GM12878 (cell line): ENCODE data around the gene ENOX1. TPM values are rescaled to one million over a fixed set of nuclear protein-coding genes. Genes with fewer than 3 reads are reported as not detected.

ENCODE experiments used
- ATAC-seq: fragments of 200-7000 bp; cut with Tn5 transposase; 3 replicates; pipeline ENCODE4 v1.9.1; 2020; ENCODE audit warnings: mild to moderate bottlenecking, moderate library complexity
- BruUV-seq: library from RNA; stranded (reverse); fragments of 400-500 nt; replicated peaks from 2 replicates; lab custom pipeline; 2021; lab: Mats Ljungman, UMichigan
- CTCF ChIA-PET: fragments of 300-600 bp; sonication (Branson Sonifier 250); formaldehyde crosslinking; extraction: SDS; loops from one replicate; lab custom pipeline; 2021; ENCODE audit warnings: inconsistent platforms; lab: Yijun Ruan, JAX
- POLR2A ChIA-PET: fragments of 350-600 bp; formaldehyde crosslinking; extraction: SDS; loops from one replicate; lab custom pipeline; 2021; ENCODE audit warnings: inconsistent platforms; lab: Charles Lee
- RAD21 ChIA-PET: fragments of 300-600 bp; sonication (Branson Sonifier 250); formaldehyde crosslinking; loops from one replicate; lab custom pipeline; 2023; ENCODE audit warnings: antibody characterized with exemption; ENCODE audit not compliant: unreplicated experiment; lab: Charles Lee
- SMC1A ChIA-PET: fragments of 300-600 bp; sonication (Branson Sonifier 250); formaldehyde crosslinking; loops from one replicate; lab custom pipeline; 2023; ENCODE audit not compliant: unreplicated experiment, uncharacterized antibody; lab: Charles Lee
- DNase-seq: peaks from one replicate; pipeline ENCODE4 v3.0.0-alpha.2; 2011; ENCODE audit warnings: low read depth, low spot score
- FAIRE-seq: peaks from 3 replicates; lab custom pipeline; 2011; peaks lifted over from hg19 to GRCh38; lab: Jason Lieb, UNC
- H2AFZ ChIP-seq: 2 replicates; pipeline ENCODE4 v1.6.0; 2011; ENCODE audit warnings: low read depth, low read length, control low read depth; ENCODE audit not compliant: control insufficient read depth
- H3K27ac ChIP-seq: 2 replicates; pipeline ENCODE4 v1.5.1; 2011; ENCODE audit warnings: control low read depth; ENCODE audit not compliant: control insufficient read depth, insufficient read depth
- H3K27me3 ChIP-seq, 2 experiments: replicated peaks in 1 of 2; 2 replicates each; pipeline versions ENCODE4 v1.6.0 to v1.6.1; 2011; ENCODE audit warnings: low read length in 1 of 2; ENCODE audit not compliant: control insufficient read depth in 2 of 2, insufficient read depth in 2 of 2
- H3K36me3 ChIP-seq, 2 experiments: 2 replicates each; pipeline ENCODE4 v1.5.1; 2011; ENCODE audit warnings: low read length in 1 of 2; ENCODE audit not compliant: control insufficient read depth in 2 of 2, insufficient read depth in 2 of 2
- H3K4me1 ChIP-seq: 2 replicates; pipeline ENCODE4 v1.6.1; 2011; ENCODE audit warnings: mild to moderate bottlenecking, low read length, moderate library complexity, mixed read lengths; ENCODE audit not compliant: control insufficient read depth, insufficient read depth
- H3K4me2 ChIP-seq: 2 replicates; pipeline ENCODE4 v1.6.0; 2011; ENCODE audit warnings: control low read depth; ENCODE audit not compliant: control insufficient read depth, insufficient read depth
- H3K4me3 ChIP-seq: fragments of 200-600 bp; sonication (generic); 2 replicates; pipeline ENCODE4 v1.5.1; 2016
- H3K79me2 ChIP-seq: 2 replicates; pipeline ENCODE4 v1.6.0; 2011; ENCODE audit warnings: low read length; ENCODE audit not compliant: control insufficient read depth, insufficient read depth
- H3K9ac ChIP-seq: 2 replicates; pipeline ENCODE4 v1.8.0; 2011; ENCODE audit warnings: low read length, control low read depth, mixed read lengths; ENCODE audit not compliant: control insufficient read depth, insufficient read depth
- H3K9me3 ChIP-seq: replicated peaks from 3 replicates; pipeline ENCODE4 v1.5.1; 2011; ENCODE audit warnings: mild to moderate bottlenecking, low read length; ENCODE audit not compliant: control insufficient read depth, insufficient read depth
- H4K20me1 ChIP-seq: 2 replicates; pipeline ENCODE4 v1.6.0; 2011; ENCODE audit not compliant: control insufficient read depth, insufficient read depth
- ASH2L ChIP-seq: fragments of 300-600, 200-600 bp; sonication (generic); IDR thresholded peaks from 2 replicates; pipeline ENCODE4 v1.6.1; 2017; ENCODE audit warnings: low read depth, mild to moderate bottlenecking, borderline replicate concordance
- CBX5 ChIP-seq: sonication (generic); IDR thresholded peaks from 2 replicates; pipeline ENCODE4 v1.6.1; 2016; ENCODE audit warnings: low read depth, moderate library complexity, mild to moderate bottlenecking, inconsistent platforms
- IRF4 ChIP-seq: IDR thresholded peaks from 2 replicates; pipeline ENCODE4 v1.6.1; 2011; ENCODE audit warnings: low read depth, low read length
- JUNB ChIP-seq: IDR thresholded peaks from 2 replicates; pipeline ENCODE4 v1.6.1; 2016; ENCODE audit warnings: antibody characterized with exemption, mild to moderate bottlenecking
- SRF ChIP-seq, 2 experiments: IDR thresholded peaks; 2 replicates each; pipeline ENCODE4 v1.6.1; 2011; ENCODE audit warnings: low read depth in 2 of 2, low read length in 2 of 2, mild to moderate bottlenecking in 1 of 2, moderate library complexity in 1 of 2
- YBX1 ChIP-seq: fragments of 450-650 bp; IDR thresholded peaks from 2 replicates; pipeline ENCODE4 v1.6.1; 2016; ENCODE audit warnings: antibody characterized with exemption
- ZBED1 ChIP-seq: IDR thresholded peaks from 2 replicates; pipeline ENCODE4 v1.6.1; 2016; ENCODE audit warnings: borderline replicate concordance
- WGBS: methylation state at CpG from one replicate; pipeline ENCODE4 v1.1.6; 2016; ENCODE audit warnings: low lambda C conversion rate; ENCODE audit not compliant: insufficient replicate concordance, insufficient coverage; ENCODE audit errors: missing lambda C conversion rate; 5-methylcytosine and 5-hydroxymethylcytosine counted together
- in situ Hi-C: fragments of 300-500 bp; cut with MboI; formaldehyde crosslinking; loops from 9 replicates; pipeline ENCODE4 v1.14.3; 2018; ENCODE audit warnings: mixed read lengths
- intact Hi-C: fragments of 100-400 bp; cut with micrococcal nuclease; formaldehyde crosslinking; loops from one replicate; pipeline ENCODE4 v1.14.2; 2022; ENCODE audit not compliant: unreplicated experiment
- polyA plus RNA-seq, 11 experiments: library from polyadenylated mRNA; depleted of rRNA in 4 of 11; unstranded in 6 of 11; stranded (reverse) in 5 of 11; fragments of >200 nt; fragmentation: Nextera tagmentation in 4 of 11; fragmentation: Illumina TruSeq in 1 of 11; extraction: Ambion mirVana in 4 of 11; extraction: Trizol in 1 of 11; gene quantifications; 1 replicate in 1 of 11; 2 replicates in 10 of 11; pipeline versions ENCODE4 v1.2.1 to v1.2.3, GENCODE V29; 2011 to 2016; ENCODE audit warnings: inconsistent platforms in 2 of 11, missing spikeins in 2 of 11, low read depth in 1 of 11
- total RNA-seq, 4 experiments: library from RNA; depleted of rRNA in 3 of 4; stranded (reverse); fragments of >200 nt in 3 of 4; fragmentation: Illumina TruSeq in 1 of 4; extraction: Trizol in 1 of 4; gene quantifications; 2 replicates each; pipeline versions ENCODE4 v1.2.1 to v1.2.3, GENCODE V29; 2013 to 2021
- TF ChIP-seq, protein P1 (sequence below): fragments of 450-650 bp; IDR thresholded peaks from 2 replicates; pipeline ENCODE4 v1.6.1; 2016; ENCODE audit warnings: mild to moderate bottlenecking, moderate library complexity, borderline replicate concordance
- TF ChIP-seq, protein P2 (sequence below): IDR thresholded peaks from 2 replicates; pipeline ENCODE4 v1.6.1; 2012; ENCODE audit warnings: mild to moderate bottlenecking, low read depth, low read length
- TF ChIP-seq, protein P3 (sequence below): IDR thresholded peaks from 2 replicates; pipeline ENCODE4 v1.6.1; 2012; ENCODE audit warnings: low read length, inconsistent platforms

ENOX1 gene
- total and polyA plus RNA-seq, 10 of the 15 experiments (the other 5 are each of a cell fraction or from before 2014, with no cell fraction given) = 0.11 to 0.26 (median 0.15) TPM

DNA sequence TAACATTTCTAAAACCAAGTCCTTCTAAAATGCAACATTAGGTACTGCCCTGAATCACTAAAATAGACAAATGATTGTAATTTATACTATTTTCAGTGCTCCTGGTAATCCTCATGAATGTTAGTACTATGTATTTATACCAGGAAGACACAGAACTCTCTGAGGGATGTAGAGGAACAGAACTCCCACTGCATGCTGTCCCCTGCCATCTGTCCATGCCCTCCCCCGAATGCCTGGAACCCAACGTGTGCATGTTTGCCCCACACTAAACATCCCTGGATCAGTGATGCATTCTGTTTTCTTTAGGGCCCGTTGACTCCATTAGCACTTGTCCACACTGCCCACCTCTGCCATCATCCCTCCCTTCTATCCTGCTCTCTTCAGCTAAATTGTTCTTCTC is 26.5 kb downstream of the ENOX1 start:
- Histone ChIP-seq H3K4me3 (no peak overlapping the region), H3K4me2 (no peak overlapping the region), H3K27ac (no peak overlapping the region), H2AFZ (no peak overlapping the region), H3K36me3 (no peaks in the 10 kb centered on the region), H3K9me3 (no peaks in the 10 kb centered on the region), H3K27me3 (0 out of 4 replicates have a peak, but pooled peaks cover 0 to 2% of the 10 kb centered on the region in 2 experiments), H3K79me2 (no peaks in the 10 kb centered on the region), H4K20me1 (no peaks in the 10 kb centered on the region), H3K9ac (no peak overlapping the region), H3K4me1 (no peaks in the 10 kb centered on the region; the same call in 1 of the 2 replicates)
- intact Hi-C loops = no loop called here
- BruUV-seq = no TSS peak
- no peak for DNase-seq
- ATAC-seq = no peak
- CTCF ChIA-PET = no interaction called here
- SMC1A ChIA-PET = no interaction called here
- RAD21 ChIA-PET = no interaction called here
- no peak for FAIRE-seq
- in situ Hi-C loops = no loop called here
- WGBS = 33% methylated on average over 3 of the region's 3 CpGs
- TF ChIP-seq, protein P1, sequence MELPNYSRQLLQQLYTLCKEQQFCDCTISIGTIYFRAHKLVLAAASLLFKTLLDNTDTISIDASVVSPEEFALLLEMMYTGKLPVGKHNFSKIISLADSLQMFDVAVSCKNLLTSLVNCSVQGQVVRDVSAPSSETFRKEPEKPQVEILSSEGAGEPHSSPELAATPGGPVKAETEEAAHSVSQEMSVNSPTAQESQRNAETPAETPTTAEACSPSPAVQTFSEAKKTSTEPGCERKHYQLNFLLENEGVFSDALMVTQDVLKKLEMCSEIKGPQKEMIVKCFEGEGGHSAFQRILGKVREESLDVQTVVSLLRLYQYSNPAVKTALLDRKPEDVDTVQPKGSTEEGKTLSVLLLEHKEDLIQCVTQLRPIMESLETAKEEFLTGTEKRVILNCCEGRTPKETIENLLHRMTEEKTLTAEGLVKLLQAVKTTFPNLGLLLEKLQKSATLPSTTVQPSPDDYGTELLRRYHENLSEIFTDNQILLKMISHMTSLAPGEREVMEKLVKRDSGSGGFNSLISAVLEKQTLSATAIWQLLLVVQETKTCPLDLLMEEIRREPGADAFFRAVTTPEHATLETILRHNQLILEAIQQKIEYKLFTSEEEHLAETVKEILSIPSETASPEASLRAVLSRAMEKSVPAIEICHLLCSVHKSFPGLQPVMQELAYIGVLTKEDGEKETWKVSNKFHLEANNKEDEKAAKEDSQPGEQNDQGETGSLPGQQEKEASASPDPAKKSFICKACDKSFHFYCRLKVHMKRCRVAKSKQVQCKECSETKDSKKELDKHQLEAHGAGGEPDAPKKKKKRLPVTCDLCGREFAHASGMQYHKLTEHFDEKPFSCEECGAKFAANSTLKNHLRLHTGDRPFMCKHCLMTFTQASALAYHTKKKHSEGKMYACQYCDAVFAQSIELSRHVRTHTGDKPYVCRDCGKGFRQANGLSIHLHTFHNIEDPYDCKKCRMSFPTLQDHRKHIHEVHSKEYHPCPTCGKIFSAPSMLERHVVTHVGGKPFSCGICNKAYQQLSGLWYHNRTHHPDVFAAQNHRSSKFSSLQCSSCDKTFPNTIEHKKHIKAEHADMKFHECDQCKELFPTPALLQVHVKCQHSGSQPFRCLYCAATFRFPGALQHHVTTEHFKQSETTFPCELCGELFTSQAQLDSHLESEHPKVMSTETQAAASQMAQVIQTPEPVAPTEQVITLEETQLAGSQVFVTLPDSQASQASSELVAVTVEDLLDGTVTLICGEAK = no peak
- TF ChIP-seq SRF (IDR thresholded peaks at IDR 0.05; ENCODE audit: low read depth in 2 of 2, low read length in 2 of 2) (no peak), ASH2L (no peak), IRF4 (no peak), YBX1 (no peak), JUNB (no peak), CBX5 (no peak), ZBED1 (no peak)
- TF ChIP-seq, protein P2, sequence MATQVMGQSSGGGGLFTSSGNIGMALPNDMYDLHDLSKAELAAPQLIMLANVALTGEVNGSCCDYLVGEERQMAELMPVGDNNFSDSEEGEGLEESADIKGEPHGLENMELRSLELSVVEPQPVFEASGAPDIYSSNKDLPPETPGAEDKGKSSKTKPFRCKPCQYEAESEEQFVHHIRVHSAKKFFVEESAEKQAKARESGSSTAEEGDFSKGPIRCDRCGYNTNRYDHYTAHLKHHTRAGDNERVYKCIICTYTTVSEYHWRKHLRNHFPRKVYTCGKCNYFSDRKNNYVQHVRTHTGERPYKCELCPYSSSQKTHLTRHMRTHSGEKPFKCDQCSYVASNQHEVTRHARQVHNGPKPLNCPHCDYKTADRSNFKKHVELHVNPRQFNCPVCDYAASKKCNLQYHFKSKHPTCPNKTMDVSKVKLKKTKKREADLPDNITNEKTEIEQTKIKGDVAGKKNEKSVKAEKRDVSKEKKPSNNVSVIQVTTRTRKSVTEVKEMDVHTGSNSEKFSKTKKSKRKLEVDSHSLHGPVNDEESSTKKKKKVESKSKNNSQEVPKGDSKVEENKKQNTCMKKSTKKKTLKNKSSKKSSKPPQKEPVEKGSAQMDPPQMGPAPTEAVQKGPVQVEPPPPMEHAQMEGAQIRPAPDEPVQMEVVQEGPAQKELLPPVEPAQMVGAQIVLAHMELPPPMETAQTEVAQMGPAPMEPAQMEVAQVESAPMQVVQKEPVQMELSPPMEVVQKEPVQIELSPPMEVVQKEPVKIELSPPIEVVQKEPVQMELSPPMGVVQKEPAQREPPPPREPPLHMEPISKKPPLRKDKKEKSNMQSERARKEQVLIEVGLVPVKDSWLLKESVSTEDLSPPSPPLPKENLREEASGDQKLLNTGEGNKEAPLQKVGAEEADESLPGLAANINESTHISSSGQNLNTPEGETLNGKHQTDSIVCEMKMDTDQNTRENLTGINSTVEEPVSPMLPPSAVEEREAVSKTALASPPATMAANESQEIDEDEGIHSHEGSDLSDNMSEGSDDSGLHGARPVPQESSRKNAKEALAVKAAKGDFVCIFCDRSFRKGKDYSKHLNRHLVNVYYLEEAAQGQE = no peak
- TF ChIP-seq, protein P3, sequence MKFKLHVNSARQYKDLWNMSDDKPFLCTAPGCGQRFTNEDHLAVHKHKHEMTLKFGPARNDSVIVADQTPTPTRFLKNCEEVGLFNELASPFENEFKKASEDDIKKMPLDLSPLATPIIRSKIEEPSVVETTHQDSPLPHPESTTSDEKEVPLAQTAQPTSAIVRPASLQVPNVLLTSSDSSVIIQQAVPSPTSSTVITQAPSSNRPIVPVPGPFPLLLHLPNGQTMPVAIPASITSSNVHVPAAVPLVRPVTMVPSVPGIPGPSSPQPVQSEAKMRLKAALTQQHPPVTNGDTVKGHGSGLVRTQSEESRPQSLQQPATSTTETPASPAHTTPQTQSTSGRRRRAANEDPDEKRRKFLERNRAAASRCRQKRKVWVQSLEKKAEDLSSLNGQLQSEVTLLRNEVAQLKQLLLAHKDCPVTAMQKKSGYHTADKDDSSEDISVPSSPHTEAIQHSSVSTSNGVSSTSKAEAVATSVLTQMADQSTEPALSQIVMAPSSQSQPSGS = no peak
- POLR2A ChIA-PET = no interaction called here
